CD4-positive, alpha-beta T cell treated with Interleukin-12 subunit alpha and Interleukin-12 subunit beta, for 1 hour (primary cell): ENCODE measurements around the gene NFKBIB.
"Not testable (repeated sequence)": the region's sequence is repeated elsewhere in the genome, so short reads cannot be mapped to it uniquely, and the experiment has no call there.

Source experiments
- DNase-seq: peaks from one replicate; pipeline ENCODE4 v3.0.0-alpha.2; 2020

The NFKBIB gene

DNA sequence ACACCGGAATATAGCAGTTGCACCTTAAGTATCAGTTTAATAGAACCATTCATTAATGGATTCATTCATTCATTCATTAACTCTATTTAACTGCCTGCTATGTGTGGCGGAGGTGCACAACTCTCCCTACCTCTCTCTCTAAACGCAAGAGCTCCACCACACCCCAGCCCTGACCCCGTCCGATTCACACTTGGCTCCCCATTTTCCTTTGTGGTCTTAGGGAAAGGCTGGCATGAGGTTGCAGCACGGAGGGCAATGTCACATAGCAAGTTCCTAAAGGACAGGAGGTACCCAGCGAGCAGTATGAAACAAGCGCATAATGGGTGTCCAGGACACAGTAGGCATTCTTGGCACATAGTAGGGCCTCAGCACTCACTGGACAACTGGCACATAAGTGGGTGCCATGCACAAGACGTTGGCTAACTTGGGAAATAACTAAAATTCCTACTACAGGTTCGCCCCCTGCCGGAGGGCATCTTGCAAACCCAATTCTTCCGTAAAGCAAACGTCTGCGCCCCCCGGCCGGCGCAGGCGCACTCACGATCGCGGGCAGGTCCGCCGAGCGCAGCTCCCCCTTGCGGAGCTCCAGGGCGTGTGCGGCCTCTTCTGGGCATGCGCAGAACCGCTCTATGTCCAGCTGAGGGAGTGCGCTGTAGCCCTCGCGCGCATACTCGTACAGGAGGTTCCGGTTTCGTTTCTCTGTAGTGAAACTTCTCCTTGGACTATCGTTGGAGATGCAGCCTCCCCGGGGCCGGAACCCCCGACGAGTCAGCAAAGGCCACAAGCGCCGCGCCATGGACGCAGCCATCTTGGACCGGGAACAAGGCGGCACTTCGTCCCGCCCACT is 30.4 kb downstream of the NFKBIB start, which contains the start of gene SARS2:
TSS of gene SARS2 (minus strand) at position 835 of the 847 bp plus-strand sequence. CDS start at position 808, 27 bp downstream.
- DNase-seq: peak; percentile 94

DNA sequence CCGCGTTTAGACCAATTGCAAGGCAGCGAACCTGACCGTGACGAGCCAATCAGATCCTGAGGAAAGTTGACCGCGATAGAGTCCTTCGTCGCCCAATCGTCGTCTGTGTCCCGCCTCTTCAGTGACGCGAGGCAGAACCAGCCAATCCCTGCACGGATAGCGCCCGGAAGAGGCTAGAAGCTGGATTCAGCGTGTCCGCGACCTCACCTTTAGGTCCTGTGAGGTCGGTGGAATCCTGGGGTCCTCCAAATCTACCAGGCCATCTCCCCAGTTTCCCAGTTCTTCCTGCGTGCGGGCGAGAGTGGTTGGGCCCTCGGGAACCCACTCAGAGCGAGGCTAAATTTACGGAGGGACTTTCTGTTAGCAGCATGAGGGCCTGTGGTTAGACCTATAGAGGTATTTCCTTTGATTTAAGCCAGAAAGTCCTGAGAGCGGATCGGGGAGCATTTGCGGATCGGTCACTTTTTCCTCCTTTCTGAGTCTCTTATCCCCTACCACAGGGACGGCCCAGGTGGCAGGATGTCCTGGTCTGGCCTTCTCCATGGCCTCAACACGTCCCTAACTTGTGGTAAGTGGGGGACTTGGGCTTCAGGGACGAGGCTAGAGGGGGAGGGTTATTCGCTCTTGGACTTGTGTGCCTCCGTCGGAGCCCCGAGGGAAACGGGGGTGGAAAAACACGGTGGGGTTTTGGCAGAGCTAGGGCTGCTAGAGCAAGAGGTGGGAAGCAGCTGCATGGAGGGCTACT is 31.2 kb downstream of the NFKBIB start, which contains the start of gene MRPS12:
TSS of gene MRPS12 (plus strand) at position 169 of the 745 bp plus-strand sequence. CDS start at position 520, 351 bp downstream.
- DNase-seq: peak; percentile 100

DNA sequence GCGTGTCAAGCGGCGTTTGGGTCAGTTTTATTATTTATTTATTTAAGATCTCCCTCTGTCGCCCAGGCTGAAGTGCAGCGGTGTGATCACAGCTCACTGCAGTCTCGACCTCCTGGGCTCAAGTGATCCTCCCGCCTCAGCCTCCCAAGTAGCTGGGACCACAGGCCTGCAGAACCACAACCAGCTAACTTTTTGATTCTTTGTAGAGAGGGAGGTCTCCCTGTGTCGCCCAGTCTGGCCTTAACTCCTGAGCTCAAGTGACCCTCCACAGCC is 31.7 kb downstream of the NFKBIB start:
- DNase-seq: no peak

- DNase-seq: peak; percentile 62
Measured at GRCh38 chr19:38932425-38933179, 32.8 kb downstream of the NFKBIB start.

DNA sequence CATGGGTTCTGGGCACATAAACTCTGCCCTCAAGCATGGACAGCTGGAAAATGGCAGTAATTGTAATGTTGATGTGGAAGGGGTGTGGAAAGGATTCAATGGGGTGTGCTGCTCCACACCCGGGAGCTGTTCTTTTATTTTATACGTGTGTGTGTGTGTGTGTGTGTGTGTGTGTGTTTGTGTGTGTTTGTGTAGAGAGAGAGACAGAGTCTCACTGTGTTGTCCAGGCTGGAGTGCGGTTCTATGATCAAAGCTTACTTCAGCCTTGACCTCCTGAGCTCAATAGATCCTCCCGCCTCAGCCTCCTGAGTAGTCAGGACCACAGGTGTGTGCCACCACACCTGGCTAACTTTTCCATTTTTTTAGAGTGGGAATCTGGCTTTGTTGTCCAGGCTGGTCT is 33.8 kb downstream of the NFKBIB start:
- no peak for DNase-seq

- no peak for DNase-seq
Measured at GRCh38 chr19:38939957-38940356, 40.2 kb downstream of the NFKBIB start.

- DNase-seq: not testable (repeated sequence)
Measured at GRCh38 chr19:38941466-38941865, 41.7 kb downstream of the NFKBIB start.

- no peak for DNase-seq
Measured at GRCh38 chr19:38941979-38942378, 42.2 kb downstream of the NFKBIB start.

GRCh38 chr19:38942471-38943181 is 42.9 kb downstream of the NFKBIB start:
- no peak for DNase-seq

DNA sequence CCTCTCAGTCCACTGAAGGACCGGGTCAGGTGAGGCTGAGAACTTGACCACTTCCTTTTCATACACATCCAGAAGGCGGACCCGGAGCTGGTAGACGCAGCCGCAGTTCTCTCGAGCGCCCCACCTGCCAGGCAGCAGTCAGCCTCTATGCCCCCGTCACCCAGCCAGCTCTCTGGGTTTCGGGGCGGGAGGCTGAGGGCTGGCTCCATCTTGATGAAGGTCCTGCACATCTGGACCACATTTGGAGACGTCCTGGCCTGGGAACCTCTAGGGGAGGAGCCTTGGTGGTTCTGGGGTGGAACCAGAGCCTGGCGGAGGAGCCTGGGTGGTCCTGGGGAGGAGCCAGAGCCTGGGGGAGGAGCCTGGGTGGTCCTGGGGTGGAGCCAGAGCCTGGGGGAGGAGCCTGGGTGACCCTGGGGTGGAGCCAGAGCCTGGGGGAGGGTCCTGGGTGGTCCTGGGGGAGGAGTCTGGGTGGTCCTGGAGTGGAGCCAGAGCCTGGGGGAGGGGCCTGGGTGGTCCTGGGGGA is 45.3 kb downstream of the NFKBIB start:
- no peak for DNase-seq

GRCh38 chr19:38945562-38946228 is 45.9 kb downstream of the NFKBIB start:
- no peak for DNase-seq

- no peak for DNase-seq
Measured at GRCh38 chr19:38946229-38947010, 46.7 kb downstream of the NFKBIB start.

GRCh38 chr19:38949580-38950367 is 50.0 kb downstream of the NFKBIB start:
- DNase-seq: peak; percentile 87

GRCh38 chr19:38951187-38951586 is 51.4 kb downstream of the NFKBIB start:
- DNase-seq: no peak

GRCh38 chr19:38952395-38953165 is 52.8 kb downstream of the NFKBIB start:
- DNase-seq: peak; percentile 58

GRCh38 chr19:38953677-38954076 is 53.9 kb downstream of the NFKBIB start:
- DNase-seq: no peak

- DNase-seq: no peak
Measured at GRCh38 chr19:38956264-38956663, 56.5 kb downstream of the NFKBIB start.

DNA sequence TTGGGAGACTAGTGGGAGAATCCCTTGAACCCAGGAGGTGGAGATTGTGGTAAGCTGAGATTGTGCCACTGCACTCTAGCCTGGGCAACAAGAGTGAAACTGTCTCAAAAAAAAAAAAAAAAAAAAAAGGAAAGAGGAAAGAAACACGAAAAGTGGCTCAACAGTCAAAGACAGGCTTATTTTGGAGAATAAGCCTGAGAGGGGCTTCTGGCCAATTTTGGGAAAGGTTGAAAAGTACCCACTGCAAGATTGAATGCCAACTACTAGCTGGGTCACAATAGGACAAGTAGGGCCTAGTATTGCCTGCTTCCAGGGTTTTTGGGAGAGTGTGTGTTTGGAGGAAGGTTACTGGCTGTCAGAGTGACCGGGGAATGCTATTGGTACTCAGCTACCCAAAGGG is 58.5 kb downstream of the NFKBIB start:
- no peak for DNase-seq
